Esophagus muscularis mucosa (tissue), 4 donors: ENCODE results near the gene DNMT3B. TPM values are rescaled to one million over a fixed set of nuclear protein-coding genes. Genes with fewer than 3 reads are reported as not detected.

Experiments
- DNase-seq: peaks from one replicate; pipeline ENCODE4 v3.0.0-alpha.2; 2017; ENCODE audit errors: extremely low spot score
- H3K27ac ChIP-seq, 4 donors: fragments of 200-600 bp; sonication (generic); replicated peaks in 1 of 4; 1 replicate in 3 of 4; 2 replicates in 1 of 4; pipeline ENCODE4 v1.5.1; 2016 to 2019; ENCODE audit warnings: mild to moderate bottlenecking in 1 of 4
- H3K27me3 ChIP-seq, 4 donors: fragments of 200-600 bp; sonication (generic); one replicate each; pipeline versions ENCODE4 v1.5.1 to v1.6.0; 2016 to 2019
- H3K36me3 ChIP-seq, 4 donors: fragments of 200-600 bp; sonication (generic); one replicate each; pipeline ENCODE4 v1.5.1; 2016 to 2019
- H3K4me1 ChIP-seq, 4 donors: fragments of 200-600 bp; sonication (generic); one replicate each; pipeline ENCODE4 v1.5.1; 2016 to 2019
- H3K4me3 ChIP-seq, 4 donors: fragments of 200-600 bp; sonication (generic); 1 replicate in 2 of 4; 2 replicates in 2 of 4; pipeline ENCODE4 v1.5.1; 2016 to 2019; ENCODE audit warnings: mild to moderate bottlenecking in 4 of 4, moderate library complexity in 1 of 4
- H3K9me3 ChIP-seq, 4 donors: fragments of 200-600 bp; sonication (generic); 1 replicate in 3 of 4; 2 replicates in 1 of 4; pipeline ENCODE4 v1.5.1; 2016 to 2019
- CTCF ChIP-seq, 3 experiments: fragments of 200-600 bp in 2 of 3; fragments of 450-650 bp in 1 of 3; sonication (generic) in 2 of 3; IDR thresholded peaks; one replicate each; pipeline ENCODE4 v1.5.1; 2017 to 2019; ENCODE audit warnings: antibody characterized with exemption in 3 of 3, mild to moderate bottlenecking in 2 of 3, moderate library complexity in 1 of 3
- EP300 ChIP-seq: sonication (generic); formaldehyde crosslinking; IDR thresholded peaks from one replicate; pipeline ENCODE4 v1.6.1; 2017; ENCODE audit warnings: antibody characterized with exemption
- POLR2A ChIP-seq: fragments of 450-650 bp; IDR thresholded peaks from one replicate; pipeline ENCODE4 v1.6.1; 2017; ENCODE audit warnings: antibody characterized with exemption, moderate library complexity, mild to moderate bottlenecking, low read depth
- POLR2AphosphoS5 ChIP-seq, 2 donors: sonication (generic); formaldehyde crosslinking; IDR thresholded peaks; one replicate each; pipeline ENCODE4 v1.6.1; 2017; ENCODE audit warnings: antibody characterized with exemption in 2 of 2
- WGBS: methylation state at CpG from one replicate; pipeline ENCODE4 v1.1.5; 2018; 5-methylcytosine and 5-hydroxymethylcytosine counted together
- intact Hi-C: fragments of 100-400 bp; cut with DNase I; formaldehyde crosslinking; loops from one replicate; pipeline ENCODE4 v1.15.1; 2023
- total RNA-seq, 4 donors: library from RNA; depleted of rRNA; stranded (reverse); fragments of >200 nt; gene quantifications; one replicate each; pipeline versions ENCODE4 v1.1.0 to v1.2.1, GENCODE V29; 2016

DNMT3B gene
- total RNA-seq, 4 donors from 2014 or later, result 0.40 to 0.97 (median 0.66) TPM

- DNase-seq, result no peak
- no peaks in the 10 kb centered on the region for H3K9me3 ChIP-seq
- H3K36me3 ChIP-seq, result no peaks in the 10 kb centered on the region
- no peaks in the 10 kb centered on the region for H3K27me3 ChIP-seq
- peak within 1 kb of the TSS; percentile 81 to 94 (median 84) for H3K4me3 ChIP-seq
- peaks cover 6 to 24% (median 22%) of the 10 kb centered on the region in 4 donors for H3K4me1 ChIP-seq
- peak in 1 of 2 donors; percentile 10 for TF ChIP-seq POLR2AphosphoS5 (IDR thresholded peaks at IDR 0.05)
- TF ChIP-seq CTCF (IDR thresholded peaks at IDR 0.05), result no peak
- no peak for TF ChIP-seq EP300
- no peak for TF ChIP-seq POLR2A
- intact Hi-C loops, result no loop called here
- WGBS, result 4% methylated on average over 15 of the region's 64 CpGs
- H3K27ac ChIP-seq, result peak within 1 kb of the TSS; percentile 85 to 90 (median 88)
Observed at GRCh38 chr20:32743237-32744112, 18.7 kb upstream of the DNMT3B start, which contains the start of gene COMMD7. COMMD7 (minus strand) TSS chr20:32743467; CDS start chr20:32743391, 76 bp downstream.

- Histone ChIP-seq H3K4me3 (no peak overlapping the region), H3K36me3 (no peaks in the 10 kb centered on the region), H3K27me3 (no peaks in the 10 kb centered on the region), H3K27ac (no peak overlapping the region), H3K9me3 (no peaks in the 10 kb centered on the region), H3K4me1 (no peaks in the 10 kb centered on the region)
- TF ChIP-seq EP300 (no peak), POLR2AphosphoS5 (IDR thresholded peaks at IDR 0.05) (no peak), POLR2A (no peak), CTCF (IDR thresholded peaks at IDR 0.05) (no peak)
- WGBS, result 73% methylated on average over 11 of the region's 11 CpGs
- intact Hi-C loops, result no loop called here
- no peak for DNase-seq
Observed at GRCh38 chr20:32749914-32750637, 12.1 kb upstream of the DNMT3B start.

- Histone ChIP-seq H3K9me3 (no peaks in the 10 kb centered on the region), H3K27ac (no peak overlapping the region), H3K4me1 (no peaks in the 10 kb centered on the region), H3K36me3 (no peaks in the 10 kb centered on the region), H3K4me3 (no peak overlapping the region), H3K27me3 (no peaks in the 10 kb centered on the region)
- TF ChIP-seq EP300, result no peak
- TF ChIP-seq CTCF (IDR thresholded peaks at IDR 0.05), result no peak
- no peak for TF ChIP-seq POLR2A
- no peak for TF ChIP-seq POLR2AphosphoS5 (IDR thresholded peaks at IDR 0.05)
- DNase-seq, result no peak
- intact Hi-C loops, result no loop called here
Observed at GRCh38 chr20:32751293-32751692, 10.9 kb upstream of the DNMT3B start.

DNA sequence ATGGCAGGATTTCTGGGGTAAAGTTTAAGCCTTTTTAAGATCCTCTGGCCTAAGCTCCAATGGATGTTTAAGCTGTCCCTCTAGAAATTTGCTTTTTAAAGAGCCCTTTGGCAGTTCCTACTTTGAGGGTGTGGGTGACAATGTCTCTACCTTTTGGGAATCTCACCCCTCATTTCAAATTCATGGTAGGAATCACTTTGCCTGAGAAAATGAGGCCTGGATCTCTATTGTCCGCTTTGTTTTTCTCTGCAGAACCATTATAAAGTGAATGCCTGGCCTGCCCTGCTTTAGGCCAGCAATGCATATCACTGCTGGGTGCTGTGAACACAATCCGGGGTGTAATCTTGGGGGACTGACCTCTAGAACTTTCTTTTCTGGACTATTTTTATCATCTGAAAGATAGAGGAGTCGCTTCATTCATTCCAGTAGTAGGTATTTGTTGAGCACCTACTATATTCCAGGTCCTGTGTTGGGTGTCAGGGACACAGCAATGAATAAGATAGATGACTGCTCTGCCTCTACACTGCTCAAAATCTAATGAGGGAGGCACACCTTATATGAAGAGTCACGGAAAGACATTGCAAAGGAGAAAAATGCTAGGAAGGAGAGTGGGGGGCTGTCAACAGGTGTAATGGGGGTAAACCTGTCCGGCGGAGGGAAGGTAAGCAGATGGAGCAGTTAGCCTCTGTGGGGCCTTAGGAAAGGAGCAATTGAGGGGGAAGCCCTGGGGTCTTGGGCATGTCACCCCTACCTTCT lies 10.3 kb upstream of the DNMT3B start:
- Histone ChIP-seq H3K27ac (no peak overlapping the region), H3K27me3 (no peaks in the 10 kb centered on the region), H3K9me3 (no peaks in the 10 kb centered on the region), H3K36me3 (no peaks in the 10 kb centered on the region), H3K4me1 (no peaks in the 10 kb centered on the region), H3K4me3 (no peak overlapping the region)
- DNase-seq, result no peak
- TF ChIP-seq POLR2AphosphoS5 (IDR thresholded peaks at IDR 0.05) (no peak), POLR2A (no peak), CTCF (IDR thresholded peaks at IDR 0.05) (no peak), EP300 (no peak)
- 86% methylated on average over 6 of the region's 6 CpGs for WGBS
- intact Hi-C loops, result no loop called here
